HCT116 (cell line): Measurements from ENCODE around the gene AKR7A3. TPM values are rescaled to one million over a fixed set of nuclear protein-coding genes. Genes with fewer than 3 reads are reported as not detected.
"Not testable (repeated sequence)": the region's sequence is repeated elsewhere in the genome, so short reads cannot be mapped to it uniquely, and the experiment has no call there.

Experiments
- ATAC-seq: fragments of 200-7000 bp; cut with Tn5 transposase; 2 replicates; pipeline ENCODE4 v1.9.1; 2020; ENCODE audit warnings: mild to moderate bottlenecking, moderate library complexity
- Bru-seq: library from RNA; stranded (reverse); fragments of 400-500 nt; gene quantifications from one replicate; lab custom pipeline; 2021; lab: Mats Ljungman, UMichigan
- BruChase-seq, 2 experiments: library from RNA; stranded (reverse); fragments of 400-500 nt; gene quantifications; one replicate each; lab custom pipeline; 2021; lab: Mats Ljungman, UMichigan
- BruUV-seq: library from RNA; stranded (reverse); fragments of 400-500 nt; replicated peaks from 2 replicates; lab custom pipeline; 2021; lab: Mats Ljungman, UMichigan
- CTCF ChIA-PET: fragments of 300-600 bp; sonication (Branson Sonifier 250); formaldehyde crosslinking; loops from one replicate; lab custom pipeline; 2021; ENCODE audit warnings: antibody characterized with exemption; lab: Charles Lee
- POLR2A ChIA-PET: fragments of 300-600, 350-600 bp; sonication (Branson Sonifier 250); formaldehyde crosslinking; loops from one replicate; lab custom pipeline; 2021; ENCODE audit warnings: antibody characterized with exemption; lab: Charles Lee
- RAD21 ChIA-PET, 2 experiments: fragments of 300-600 bp; sonication (Branson Sonifier 250); formaldehyde crosslinking; loops; one replicate each; lab custom pipeline; 2023; ENCODE audit warnings: low total read pairs in 2 of 2; ENCODE audit not compliant: uncharacterized antibody in 2 of 2, unreplicated experiment in 2 of 2, low non-redundant PET in 1 of 2; lab: Charles Lee
- DNase-seq: peaks from one replicate; pipeline ENCODE4 v3.0.0-alpha.2; 2010; ENCODE audit warnings: low read depth, low spot score
- H2AFZ ChIP-seq: fragments of 200-600 bp; shearing (Covaris generic), sonication (generic); 2 replicates; pipeline ENCODE4 v1.6.1; 2017; ENCODE audit warnings: low read depth, mixed run types, mixed read lengths, antibody characterized with exemption, low read length; ENCODE audit not compliant: poor library complexity, severe bottlenecking
- H3K27ac ChIP-seq: 2 replicates; pipeline ENCODE4 v1.5.1; 2012; ENCODE audit warnings: low read depth, low read length
- H3K27me3 ChIP-seq: fragments of 200-600 bp; sonication (generic); 2 replicates; pipeline ENCODE4 v1.6.1; 2016; ENCODE audit warnings: mixed run types, low read length, mixed read lengths; ENCODE audit not compliant: insufficient read depth
- H3K36me3 ChIP-seq, 2 experiments: fragments of 200-500 bp in 1 of 2; fragments of 200-600 bp in 1 of 2; sonication (Bioruptor generic) in 1 of 2; sonication (generic) in 1 of 2; 2 replicates each; pipeline versions ENCODE4 v1.5.1 to v1.6.1; 2014 to 2016; ENCODE audit warnings: low read length in 2 of 2, inconsistent platforms in 1 of 2, mixed read lengths in 1 of 2, mixed run types in 1 of 2; ENCODE audit not compliant: insufficient read depth in 2 of 2, control insufficient read depth in 1 of 2
- H3K4me1 ChIP-seq, 2 experiments: fragments of 200-600 bp in 1 of 2; sonication (generic) in 1 of 2; 2 replicates each; pipeline versions ENCODE4 v1.5.1 to v1.6.1; 2012 to 2017; ENCODE audit warnings: low read length in 2 of 2, inconsistent platforms in 1 of 2, mild to moderate bottlenecking in 1 of 2, mixed read lengths in 1 of 2, mixed run types in 1 of 2, moderate library complexity in 1 of 2; ENCODE audit not compliant: insufficient read depth in 2 of 2, control insufficient read depth in 1 of 2
- H3K4me2 ChIP-seq: fragments of 200-600 bp; sonication (generic); 2 replicates; pipeline ENCODE4 v1.6.1; 2017; ENCODE audit warnings: mixed run types, low read length, mixed read lengths
- H3K4me3 ChIP-seq, 2 experiments: fragments of 200-600 bp in 1 of 2; sonication (generic) in 1 of 2; replicated peaks in 1 of 2; 2 replicates each; pipeline ENCODE4 v1.5.1; 2011 to 2016; ENCODE audit warnings: low read length in 2 of 2, control low read depth in 1 of 2, low read depth in 1 of 2, mild to moderate bottlenecking in 1 of 2, mixed read lengths in 1 of 2, mixed run types in 1 of 2
- H3K79me2 ChIP-seq: fragments of 200-600 bp; sonication (generic); 2 replicates; pipeline ENCODE4 v1.6.1; 2017; ENCODE audit warnings: mild to moderate bottlenecking, mixed run types, low read length, moderate library complexity, mixed read lengths; ENCODE audit not compliant: insufficient read depth
- H3K9ac ChIP-seq: fragments of 200-600 bp; sonication (generic); 2 replicates; pipeline ENCODE4 v1.6.1; 2016; ENCODE audit warnings: low read length, mixed read lengths
- H3K9me2 ChIP-seq: fragments of 200-600 bp; sonication (generic), shearing (Covaris generic); 2 replicates; pipeline ENCODE4 v1.6.1; 2017; ENCODE audit warnings: mixed run types, mild to moderate bottlenecking, moderate library complexity; ENCODE audit not compliant: insufficient read depth
- H3K9me3 ChIP-seq, 2 experiments: fragments of 200-500 bp in 1 of 2; fragments of 200-600 bp in 1 of 2; sonication (Bioruptor generic) in 1 of 2; sonication (generic) in 1 of 2; 2 replicates each; pipeline ENCODE4 v1.6.1; 2014 to 2017; ENCODE audit warnings: low read length in 2 of 2, mixed read lengths in 2 of 2, inconsistent platforms in 1 of 2, low read depth in 1 of 2, mild to moderate bottlenecking in 1 of 2, mixed run types in 1 of 2, moderate library complexity in 1 of 2; ENCODE audit not compliant: control insufficient read depth in 1 of 2, insufficient read depth in 1 of 2
- H4K20me1 ChIP-seq: fragments of 200-600 bp; sonication (generic), shearing (Covaris generic); 2 replicates; pipeline ENCODE4 v1.6.1; 2017; ENCODE audit warnings: mixed run types, mild to moderate bottlenecking, moderate library complexity; ENCODE audit not compliant: insufficient read depth
- CBX3 ChIP-seq: IDR thresholded peaks from 2 replicates; pipeline ENCODE4 v1.6.1; 2012; ENCODE audit warnings: low read depth
- EZH2phosphoT487 ChIP-seq: fragments of 200-600 bp; IDR thresholded peaks from 2 replicates; pipeline ENCODE4 v1.6.1; 2018; ENCODE audit warnings: antibody characterized with exemption, borderline replicate concordance
- FOSL1 ChIP-seq: IDR thresholded peaks from 2 replicates; pipeline ENCODE4 v1.6.1; 2012; ENCODE audit warnings: low read depth
- POLR2A ChIP-seq: IDR thresholded peaks from 2 replicates; pipeline ENCODE4 v1.7.0; 2011; ENCODE audit warnings: borderline replicate concordance; ENCODE audit not compliant: insufficient read depth, insufficient read length; ENCODE audit errors: extremely low read depth
- POLR2AphosphoS5 ChIP-seq: IDR thresholded peaks from 2 replicates; pipeline ENCODE4 v1.6.1; 2011; ENCODE audit warnings: mild to moderate bottlenecking, low read depth, low read length, moderate library complexity
- RAD21 ChIP-seq: IDR thresholded peaks from 2 replicates; pipeline ENCODE4 v1.6.1; 2012; ENCODE audit warnings: low read depth, mild to moderate bottlenecking
- SIN3A ChIP-seq: IDR thresholded peaks from 2 replicates; pipeline ENCODE4 v1.6.1; 2012; ENCODE audit warnings: low read depth
- SP1 ChIP-seq: IDR thresholded peaks from 2 replicates; pipeline ENCODE4 v1.6.1; 2012; ENCODE audit warnings: low read depth
- ZFX ChIP-seq: fragments of 450-650 bp; IDR thresholded peaks from 2 replicates; pipeline ENCODE4 v1.6.1; 2017
- ZNF274 ChIP-seq: fragments of 200-500 bp; sonication (Bioruptor generic); IDR thresholded peaks from 2 replicates; pipeline ENCODE4 v1.6.1; 2014; ENCODE audit warnings: mild to moderate bottlenecking, low read depth, low read length, inconsistent platforms
- intact Hi-C: fragments of 100-400 bp; cut with micrococcal nuclease; formaldehyde crosslinking; loops from 2 replicates; pipeline ENCODE4 v1.10.0; 2022
- long read RNA-seq: library from polyadenylated mRNA; unstranded; transcript quantifications from one replicate; pipeline ENCODE4 v2.0.0, GENCODE V29; 2021; ENCODE audit not compliant: unreplicated experiment
- polyA plus RNA-seq: library from polyadenylated mRNA; unstranded; fragments of >200 nt; gene quantifications from 2 replicates; pipeline ENCODE4 v1.2.1, GENCODE V29; 2012; ENCODE audit warnings: missing spikeins
- total RNA-seq: library from RNA; stranded (reverse); gene quantifications from one replicate; pipeline ENCODE4 v1.2.1, GENCODE V29; 2021; ENCODE audit not compliant: unreplicated experiment
- TF ChIP-seq, protein P1 (sequence below): IDR thresholded peaks from 2 replicates; pipeline ENCODE4 v1.6.1; 2012; ENCODE audit warnings: low read depth
- TF ChIP-seq, protein P2 (sequence below): IDR thresholded peaks from 2 replicates; pipeline ENCODE4 v1.6.1; 2012
- TF ChIP-seq, protein P3 (sequence below), 3 experiments: fragments of 200-600 bp in 1 of 3; sonication (generic) in 1 of 3; IDR thresholded peaks in 2 of 3; conservative IDR thresholded peaks in 1 of 3; 2 replicates each; pipeline ENCODE4 v1.5.1; 2012 to 2017; ENCODE audit warnings: low read depth in 2 of 3, low read length in 2 of 3, antibody characterized with exemption in 1 of 3, borderline replicate concordance in 1 of 3, control low read depth in 1 of 3, mild to moderate bottlenecking in 1 of 3, mixed read lengths in 1 of 3, mixed run types in 1 of 3, moderate library complexity in 1 of 3; ENCODE audit not compliant: insufficient read depth in 1 of 3

The AKR7A3 gene
- total RNA-seq (1.7 TPM), Bru-seq, nascent RNA (percentile 48 among the genes with signal in this experiment), BruChase-seq, experiment 1, labeled RNA remaining after a 6-hour chase (percentile 51 among the genes with signal in this experiment), BruChase-seq, experiment 2, labeled RNA remaining after a 2-hour chase (percentile 54 among the genes with signal in this experiment)
- polyA plus RNA-seq, result 0.74 and 0.86 TPM in 2 replicates
- long read RNA-seq, result 0 reads

DNA sequence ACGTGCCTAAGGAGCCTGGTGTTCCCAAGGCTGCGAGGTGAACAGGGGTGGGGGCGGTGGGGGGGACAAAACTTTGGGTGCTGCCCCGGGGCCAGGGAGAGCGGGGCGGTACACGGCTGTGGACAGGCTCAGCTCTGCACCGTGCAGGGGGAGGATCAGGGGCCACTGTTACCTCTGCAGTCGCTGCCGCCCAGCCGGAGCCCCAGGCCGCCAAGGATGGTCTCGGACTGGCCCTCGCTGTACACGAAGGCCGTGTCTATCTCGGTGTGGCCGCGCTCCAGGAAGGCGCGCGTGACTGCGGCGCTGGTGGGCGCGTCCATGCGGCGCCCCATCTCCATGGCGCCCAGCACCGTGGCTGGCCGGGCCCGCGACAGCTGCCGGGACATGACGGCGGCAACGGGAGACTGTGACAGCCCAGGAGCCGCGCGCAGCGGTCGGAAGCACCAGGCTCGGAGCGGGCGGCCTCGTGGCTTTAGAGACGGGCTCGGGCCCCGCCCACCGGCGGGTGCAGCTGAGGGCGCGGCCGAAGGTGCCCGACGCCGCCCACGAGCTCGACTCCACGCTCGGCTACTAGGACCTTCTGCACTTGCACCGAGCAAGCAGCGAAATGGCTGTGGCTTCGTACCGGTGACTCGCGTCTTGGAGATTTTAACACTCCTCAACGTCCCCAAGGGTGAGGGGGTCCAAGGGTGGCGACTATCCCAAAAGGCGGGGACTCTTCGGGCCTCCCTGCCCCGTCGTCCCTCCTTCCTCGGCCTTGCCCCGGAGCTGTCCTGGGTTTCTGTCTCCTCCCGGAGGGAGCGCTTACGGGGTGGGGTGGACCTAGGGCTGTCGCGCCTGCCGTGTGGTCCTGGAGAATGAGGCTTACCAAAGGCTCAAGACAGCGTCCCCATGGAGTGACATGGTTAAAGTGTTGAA lies at the start of gene AKR7A3:
Gene AKR7A3, minus strand, starts transcription at position 447 of the 918 bp plus-strand sequence. Its CDS starts 61 bp downstream, at position 386.
- DNase-seq, BruUV-seq, H4K20me1 ChIP-seq, RAD21 ChIA-PET, H3K9ac ChIP-seq, H3K36me3 ChIP-seq, H3K9me3 ChIP-seq, H3K27me3 ChIP-seq, H3K79me2 ChIP-seq, H3K27ac ChIP-seq, POLR2A ChIA-PET, H3K9me2 ChIP-seq, H3K4me1 ChIP-seq, intact Hi-C loops, CTCF ChIA-PET, H2AFZ ChIP-seq: not testable (repeated sequence)
- H3K4me2 ChIP-seq, result peak within 1 kb of the TSS; percentile 64
- peak; percentile 86 for ATAC-seq
- H3K4me3 ChIP-seq, result peak within 1 kb of the TSS; percentile 15 to 37; a peak in 3 of 4 replicates

DNA sequence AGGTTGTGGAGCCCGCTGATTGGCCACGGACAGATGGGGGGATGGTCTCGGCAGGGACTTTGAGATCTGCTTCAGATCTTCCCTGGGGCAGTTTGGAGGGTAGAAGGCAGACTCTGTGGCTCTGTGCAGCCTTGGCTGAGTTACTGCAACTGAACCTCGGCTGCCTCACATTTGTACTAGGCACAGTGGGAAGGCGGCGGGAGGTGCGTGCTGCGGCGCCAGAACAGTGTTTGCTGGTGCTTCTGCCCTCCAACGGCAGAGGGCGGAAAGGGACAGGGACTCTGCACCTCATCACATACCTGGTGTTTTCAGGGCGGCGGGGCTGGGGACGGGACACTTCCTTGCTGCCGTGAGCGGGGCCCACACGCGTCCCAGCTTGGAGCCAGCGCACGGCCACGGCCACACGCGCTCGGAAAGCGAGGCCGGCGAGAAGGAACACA lies 49.8 kb upstream of the AKR7A3 start:
- no TSS peak for BruUV-seq
- H2AFZ ChIP-seq, result no peak overlapping the region
- DNase-seq (no peak), ATAC-seq (no peak)
- POLR2A ChIA-PET, result no interaction called here
- H3K9me2 ChIP-seq, result no peaks in the 10 kb centered on the region
- no peaks in the 10 kb centered on the region for H3K79me2 ChIP-seq
- H3K4me1 ChIP-seq, result peaks cover 34 to 57% of the 10 kb centered on the region in 2 experiments
- no peaks in the 10 kb centered on the region; a peak in 1 of 4 replicates for H3K36me3 ChIP-seq
- H3K27me3 ChIP-seq, result no peaks in the 10 kb centered on the region
- H3K9me3 ChIP-seq, result no peaks in the 10 kb centered on the region
- RAD21 ChIA-PET, result no interaction called here
- no peak overlapping the region; the same call in 1 of the 2 replicates for H3K27ac ChIP-seq
- H4K20me1 ChIP-seq, result no peaks in the 10 kb centered on the region
- intact Hi-C loops, result no loop called here
- H3K4me2 ChIP-seq, result no peak overlapping the region
- CTCF ChIA-PET, result no interaction called here
- no peak overlapping the region for H3K4me3 ChIP-seq
- no peak overlapping the region for H3K9ac ChIP-seq
- TF ChIP-seq FOSL1 (no peak), POLR2A (no peak), POLR2AphosphoS5 (no peak), ZFX (no peak), ZNF274 (no peak), SIN3A (no peak), EZH2phosphoT487 (no peak), RAD21 (no peak), SP1 (no peak), CBX3 (no peak)
- TF ChIP-seq, protein P1, sequence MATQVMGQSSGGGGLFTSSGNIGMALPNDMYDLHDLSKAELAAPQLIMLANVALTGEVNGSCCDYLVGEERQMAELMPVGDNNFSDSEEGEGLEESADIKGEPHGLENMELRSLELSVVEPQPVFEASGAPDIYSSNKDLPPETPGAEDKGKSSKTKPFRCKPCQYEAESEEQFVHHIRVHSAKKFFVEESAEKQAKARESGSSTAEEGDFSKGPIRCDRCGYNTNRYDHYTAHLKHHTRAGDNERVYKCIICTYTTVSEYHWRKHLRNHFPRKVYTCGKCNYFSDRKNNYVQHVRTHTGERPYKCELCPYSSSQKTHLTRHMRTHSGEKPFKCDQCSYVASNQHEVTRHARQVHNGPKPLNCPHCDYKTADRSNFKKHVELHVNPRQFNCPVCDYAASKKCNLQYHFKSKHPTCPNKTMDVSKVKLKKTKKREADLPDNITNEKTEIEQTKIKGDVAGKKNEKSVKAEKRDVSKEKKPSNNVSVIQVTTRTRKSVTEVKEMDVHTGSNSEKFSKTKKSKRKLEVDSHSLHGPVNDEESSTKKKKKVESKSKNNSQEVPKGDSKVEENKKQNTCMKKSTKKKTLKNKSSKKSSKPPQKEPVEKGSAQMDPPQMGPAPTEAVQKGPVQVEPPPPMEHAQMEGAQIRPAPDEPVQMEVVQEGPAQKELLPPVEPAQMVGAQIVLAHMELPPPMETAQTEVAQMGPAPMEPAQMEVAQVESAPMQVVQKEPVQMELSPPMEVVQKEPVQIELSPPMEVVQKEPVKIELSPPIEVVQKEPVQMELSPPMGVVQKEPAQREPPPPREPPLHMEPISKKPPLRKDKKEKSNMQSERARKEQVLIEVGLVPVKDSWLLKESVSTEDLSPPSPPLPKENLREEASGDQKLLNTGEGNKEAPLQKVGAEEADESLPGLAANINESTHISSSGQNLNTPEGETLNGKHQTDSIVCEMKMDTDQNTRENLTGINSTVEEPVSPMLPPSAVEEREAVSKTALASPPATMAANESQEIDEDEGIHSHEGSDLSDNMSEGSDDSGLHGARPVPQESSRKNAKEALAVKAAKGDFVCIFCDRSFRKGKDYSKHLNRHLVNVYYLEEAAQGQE, result no peak
- TF ChIP-seq, protein P2, sequence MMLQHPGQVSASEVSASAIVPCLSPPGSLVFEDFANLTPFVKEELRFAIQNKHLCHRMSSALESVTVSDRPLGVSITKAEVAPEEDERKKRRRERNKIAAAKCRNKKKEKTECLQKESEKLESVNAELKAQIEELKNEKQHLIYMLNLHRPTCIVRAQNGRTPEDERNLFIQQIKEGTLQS, result no peak
- TF ChIP-seq, protein P3, sequence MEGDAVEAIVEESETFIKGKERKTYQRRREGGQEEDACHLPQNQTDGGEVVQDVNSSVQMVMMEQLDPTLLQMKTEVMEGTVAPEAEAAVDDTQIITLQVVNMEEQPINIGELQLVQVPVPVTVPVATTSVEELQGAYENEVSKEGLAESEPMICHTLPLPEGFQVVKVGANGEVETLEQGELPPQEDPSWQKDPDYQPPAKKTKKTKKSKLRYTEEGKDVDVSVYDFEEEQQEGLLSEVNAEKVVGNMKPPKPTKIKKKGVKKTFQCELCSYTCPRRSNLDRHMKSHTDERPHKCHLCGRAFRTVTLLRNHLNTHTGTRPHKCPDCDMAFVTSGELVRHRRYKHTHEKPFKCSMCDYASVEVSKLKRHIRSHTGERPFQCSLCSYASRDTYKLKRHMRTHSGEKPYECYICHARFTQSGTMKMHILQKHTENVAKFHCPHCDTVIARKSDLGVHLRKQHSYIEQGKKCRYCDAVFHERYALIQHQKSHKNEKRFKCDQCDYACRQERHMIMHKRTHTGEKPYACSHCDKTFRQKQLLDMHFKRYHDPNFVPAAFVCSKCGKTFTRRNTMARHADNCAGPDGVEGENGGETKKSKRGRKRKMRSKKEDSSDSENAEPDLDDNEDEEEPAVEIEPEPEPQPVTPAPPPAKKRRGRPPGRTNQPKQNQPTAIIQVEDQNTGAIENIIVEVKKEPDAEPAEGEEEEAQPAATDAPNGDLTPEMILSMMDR (IDR thresholded peaks at IDR 0.05 in 2 of 3, conservative IDR thresholded peaks at IDR 0.05 in 1 of 3; ENCODE audit: borderline replicate concordance in 1 of 3, insufficient read depth in 1 of 3, low read depth in 2 of 3, low read length in 2 of 3), result no peak
